GM18873 (cell line): ENCODE measurements around the gene SMIM23.

ENCODE experiments used
- ATAC-seq: cut with Tn5 transposase; IDR thresholded peaks from one replicate; pipeline ENCODE4 v1.9.1; 2021; ENCODE audit warnings: mild to moderate bottlenecking, moderate library complexity, moderate number of reproducible peaks; ENCODE audit not compliant: unreplicated experiment, low FRiP score

SMIM23 gene

DNA sequence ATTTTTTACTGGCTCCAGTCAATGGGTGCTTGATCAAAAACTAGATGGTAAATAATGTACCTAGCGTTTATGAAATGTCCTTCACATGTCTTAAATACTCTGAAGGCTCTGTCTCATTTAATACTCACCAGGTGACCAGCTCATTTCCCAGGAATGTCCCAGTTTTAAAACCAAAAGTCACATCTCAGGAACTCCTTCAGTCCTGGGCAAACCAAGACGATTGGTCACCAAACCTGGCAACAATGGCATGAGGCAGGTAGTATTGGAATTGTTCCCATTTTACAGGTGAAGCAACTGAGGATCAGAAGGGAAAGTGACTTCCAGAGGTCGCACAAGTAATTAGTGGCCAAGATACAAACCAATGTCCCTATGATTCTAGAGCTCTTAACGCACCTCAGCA, 27.7 kb downstream of the SMIM23 start:
- ATAC-seq: no peak

DNA sequence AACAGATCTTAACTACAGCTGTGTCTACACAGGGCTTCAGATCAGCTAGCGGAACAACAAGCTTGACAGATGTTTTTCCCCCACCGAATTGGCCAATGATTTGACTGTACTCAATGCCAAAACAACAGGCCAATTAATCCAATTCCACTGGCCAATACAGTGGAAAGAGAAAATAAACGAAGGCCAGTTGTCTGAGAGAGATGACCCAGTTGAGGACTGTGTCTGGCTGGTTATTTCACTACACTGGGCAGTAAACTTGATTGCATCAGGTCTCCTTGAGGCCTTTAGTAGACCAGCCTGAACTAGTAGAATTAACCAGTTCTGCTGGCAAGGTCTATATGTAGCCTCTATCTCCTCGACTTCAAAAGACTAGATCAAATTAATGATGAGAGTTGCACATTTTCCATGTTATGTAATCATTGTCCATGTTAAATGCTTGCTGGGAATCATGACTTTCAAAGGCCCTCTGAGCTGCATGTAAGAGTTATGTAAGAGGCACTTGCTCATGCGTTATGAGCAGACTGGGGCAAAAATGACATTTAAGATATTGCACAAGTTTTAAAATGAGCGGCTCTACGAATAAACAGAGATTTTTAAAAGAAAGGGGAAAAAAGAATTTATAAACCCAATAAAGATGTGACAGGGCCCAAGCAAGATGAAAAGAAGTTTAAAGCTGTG, 28.3 kb downstream of the SMIM23 start:
- ATAC-seq: no peak

DNA sequence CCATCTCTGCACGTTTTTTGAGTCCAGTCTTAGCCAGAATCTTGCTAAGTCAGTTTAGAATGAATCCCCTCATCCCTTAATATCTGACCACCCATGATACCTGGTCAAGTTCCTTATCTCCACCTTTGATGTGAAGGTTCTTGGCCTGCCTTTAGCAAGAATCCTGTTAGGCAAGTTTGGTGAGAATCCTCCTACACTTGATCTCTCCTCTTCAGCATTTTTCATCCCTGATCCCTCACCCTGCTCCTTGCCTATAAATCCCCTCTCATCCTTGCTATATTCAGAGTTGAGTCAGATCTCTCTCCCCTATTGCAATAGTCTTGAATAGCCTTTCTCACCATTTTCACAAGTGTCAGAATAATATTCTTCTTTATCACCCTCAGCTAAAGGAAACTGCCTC, 31.0 kb downstream of the SMIM23 start:
- ATAC-seq: no peak

GRCh38 chr5:171820561-171820960, 34.9 kb downstream of the SMIM23 start:
- no peak for ATAC-seq

- ATAC-seq: no peak
These were observed 35.7 kb downstream of the SMIM23 start for GRCh38 chr5:171821286-171821685.

- no peak for ATAC-seq
These were observed 37.7 kb downstream of the SMIM23 start for GRCh38 chr5:171823269-171823668.

DNA sequence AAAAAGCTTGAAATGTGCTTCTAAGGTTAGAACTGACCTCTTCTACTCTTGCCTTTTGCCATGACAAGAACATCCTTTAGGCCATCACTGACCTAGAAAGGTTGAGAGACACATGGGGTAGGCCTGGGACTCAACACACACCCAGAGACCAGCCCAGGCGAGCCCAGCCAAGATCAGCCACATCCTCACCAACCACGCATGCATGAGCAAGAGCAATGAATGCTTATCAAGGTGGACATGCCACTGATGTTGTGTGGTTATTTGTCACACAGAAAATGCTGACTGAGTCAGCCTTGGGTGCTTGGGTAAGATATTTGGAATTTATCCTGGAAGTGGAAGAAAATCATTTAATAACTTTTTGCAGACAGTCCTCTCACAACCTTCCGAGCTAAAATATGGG, 39.4 kb downstream of the SMIM23 start:
- ATAC-seq: no peak

DNA sequence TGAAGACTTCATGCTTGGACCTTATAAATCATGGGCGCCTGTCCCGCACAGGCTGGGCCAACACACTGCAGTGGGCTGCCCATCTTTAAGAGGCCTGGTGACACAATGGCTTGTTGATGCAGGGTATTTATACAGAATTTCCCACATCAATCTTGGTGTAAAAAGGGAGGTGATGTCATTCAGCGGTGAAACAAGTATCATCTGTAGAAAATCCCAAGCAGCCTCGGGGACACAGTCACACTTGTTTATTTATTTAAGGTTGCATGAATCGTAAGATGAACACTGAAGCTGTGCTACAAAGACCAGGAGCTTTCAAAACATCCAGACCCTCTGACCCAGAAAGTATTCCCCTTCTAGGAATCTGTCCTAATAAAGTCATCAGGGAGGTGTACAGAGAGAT, 40.5 kb downstream of the SMIM23 start:
- no peak for ATAC-seq

- ATAC-seq: no peak
These were observed 41.5 kb downstream of the SMIM23 start for GRCh38 chr5:171827162-171827561.

DNA sequence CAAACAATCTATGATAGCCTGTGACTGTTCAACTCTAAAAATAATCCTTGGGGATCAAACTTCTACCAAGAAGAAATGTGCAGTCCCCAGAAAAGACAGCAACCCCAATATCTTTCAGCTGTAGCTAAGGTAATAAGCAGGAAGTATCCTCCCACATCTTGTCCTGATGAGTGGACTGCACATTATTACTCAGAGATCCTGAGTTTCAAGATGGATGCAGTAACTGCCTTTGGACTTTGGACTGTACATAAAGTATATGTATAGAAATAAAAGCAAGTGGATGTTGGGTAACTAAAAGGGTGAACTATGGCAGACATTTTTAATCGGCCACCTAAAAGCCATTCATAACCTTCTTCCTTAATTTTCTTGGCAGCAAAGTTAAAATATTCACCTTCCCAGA, 45.1 kb downstream of the SMIM23 start:
- ATAC-seq: no peak

DNA sequence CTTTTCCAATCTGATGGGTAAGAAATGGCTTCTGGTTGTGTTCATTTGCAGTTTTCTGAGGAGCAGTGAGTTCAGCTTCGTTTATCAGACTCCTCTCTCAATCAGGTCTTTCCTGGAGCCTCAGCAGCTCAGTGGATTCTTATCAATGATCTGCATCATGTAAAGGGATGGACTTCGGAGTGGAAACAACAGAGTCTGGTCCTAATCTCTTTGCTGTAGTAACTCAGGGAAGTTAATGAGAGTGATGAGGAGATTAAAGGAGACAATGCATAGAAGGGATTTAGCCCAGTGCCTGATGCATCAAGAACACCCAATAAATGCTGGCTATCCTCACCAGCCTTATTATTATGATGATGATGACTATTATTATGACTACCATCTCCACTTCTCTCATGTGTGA, 47.2 kb downstream of the SMIM23 start:
- ATAC-seq: no peak

DNA sequence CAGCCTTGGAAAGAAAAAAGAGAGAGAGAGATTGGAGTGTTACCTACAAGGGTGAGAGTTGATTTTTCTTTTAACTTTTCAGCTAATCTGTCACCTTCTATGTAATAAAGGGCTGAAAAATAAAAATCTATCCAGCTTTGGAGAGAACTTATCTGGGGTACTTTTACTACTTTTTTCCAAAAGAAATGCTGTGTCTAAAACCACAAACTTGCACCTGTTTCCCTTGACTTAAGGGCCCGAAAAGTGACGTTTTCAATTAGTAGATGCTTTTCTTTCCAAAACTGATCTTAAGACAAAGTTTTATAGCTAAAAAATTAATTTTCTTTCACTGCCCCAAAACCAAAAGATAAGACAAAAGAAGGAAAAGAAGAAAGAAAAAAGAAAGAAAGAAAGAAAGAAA, 48.8 kb downstream of the SMIM23 start:
- ATAC-seq: no peak

DNA sequence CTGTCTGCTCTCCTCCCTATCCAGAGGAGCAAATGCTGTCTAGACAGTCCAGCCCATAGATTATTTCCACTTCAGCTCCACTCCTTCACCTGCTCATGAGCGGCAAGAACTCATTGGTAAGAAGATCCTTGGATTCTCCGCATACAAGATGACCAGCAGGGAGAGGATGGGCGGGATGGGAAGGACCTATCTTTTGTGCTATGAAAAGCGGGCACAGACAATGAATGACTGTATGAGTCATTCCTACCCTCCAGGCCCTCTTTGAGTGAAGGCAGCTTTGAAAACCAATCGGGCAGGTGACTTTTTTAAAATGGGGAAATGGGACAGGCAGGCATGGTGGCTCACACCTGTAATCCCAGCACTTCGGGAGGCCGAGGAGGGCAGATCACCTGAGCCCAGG, 49.4 kb downstream of the SMIM23 start:
- no peak for ATAC-seq

- ATAC-seq: no peak
These were observed 51.9 kb downstream of the SMIM23 start for GRCh38 chr5:171837522-171837921.

GRCh38 chr5:171838066-171838465, 52.4 kb downstream of the SMIM23 start:
- no peak for ATAC-seq

DNA sequence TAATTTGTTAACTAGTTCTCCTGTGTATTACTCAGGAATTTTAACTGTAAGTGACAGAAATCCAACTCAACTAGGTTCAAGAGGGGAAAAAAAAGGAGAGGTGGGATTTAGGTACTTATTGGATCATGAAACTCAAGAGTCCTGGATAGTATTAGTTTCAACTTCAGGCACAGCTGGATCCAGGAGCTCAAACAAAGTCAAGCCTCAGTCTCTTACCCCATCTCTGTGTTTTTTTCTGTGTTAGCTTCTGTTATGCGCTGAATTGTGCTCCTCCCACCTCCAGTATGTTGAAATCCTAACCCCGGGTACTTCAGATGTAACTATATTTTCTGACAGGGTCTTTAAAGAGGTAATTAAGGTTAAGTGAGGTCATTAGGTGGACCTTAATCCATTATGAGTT, 53.5 kb downstream of the SMIM23 start:
- no peak for ATAC-seq

DNA sequence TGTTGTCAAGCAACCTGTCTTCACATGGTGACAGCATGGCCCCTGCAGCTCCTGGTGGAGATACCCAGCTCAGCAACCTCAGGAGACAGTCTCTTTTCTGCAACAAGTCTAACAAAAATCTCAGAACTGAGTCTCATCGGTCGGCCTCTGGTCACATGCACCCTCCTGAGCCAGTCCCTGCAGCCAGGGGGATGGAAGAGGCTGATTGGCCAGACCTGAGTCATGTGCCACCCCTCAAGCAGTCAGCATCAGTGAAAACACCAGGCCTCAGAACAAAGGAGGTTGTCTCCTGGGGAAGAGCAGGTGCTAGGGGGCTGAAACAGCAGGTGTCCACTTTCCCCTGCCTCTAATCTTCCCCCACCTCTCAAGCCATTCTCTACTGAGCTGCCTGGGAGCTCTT, 54.4 kb downstream of the SMIM23 start:
- no peak for ATAC-seq
